Keratinocyte (primary cell): ENCODE data around the gene NUAK1. TPM values are rescaled to one million over a fixed set of nuclear protein-coding genes. Genes with fewer than 3 reads are reported as not detected.

Source experiments
- DNase-seq: peaks from one replicate; pipeline ENCODE4 v3.0.0-alpha.2; 2011; ENCODE audit warnings: low read depth, missing footprints, low spot score
- FAIRE-seq: peaks from 2 replicates; lab custom pipeline; 2011; peaks lifted over from hg19 to GRCh38; lab: Jason Lieb, UNC
- H2AFZ ChIP-seq: 2 replicates; pipeline ENCODE4 v1.6.0; 2012; ENCODE audit warnings: low read length, control low read depth, inconsistent platforms; ENCODE audit not compliant: control insufficient read depth
- H3K27ac ChIP-seq: 2 replicates; pipeline ENCODE4 v1.5.1; 2011; ENCODE audit warnings: low read length; ENCODE audit not compliant: control insufficient read depth, insufficient read depth
- H3K27me3 ChIP-seq: 3 replicates; pipeline ENCODE4 v1.6.0; 2011; ENCODE audit warnings: low read length; ENCODE audit not compliant: control insufficient read depth, insufficient read depth; ENCODE audit errors: extremely low read depth
- H3K36me3 ChIP-seq, 2 experiments: 2 replicates in 1 of 2; 3 replicates in 1 of 2; pipeline ENCODE4 v1.5.1; 2011; ENCODE audit warnings: low read length in 2 of 2, mild to moderate bottlenecking in 1 of 2; ENCODE audit not compliant: control insufficient read depth in 2 of 2, insufficient read depth in 2 of 2; ENCODE audit errors: extremely low read depth in 1 of 2
- H3K4me1 ChIP-seq: 3 replicates; pipeline ENCODE4 v1.5.1; 2011; ENCODE audit warnings: low read length; ENCODE audit not compliant: control insufficient read depth, insufficient read depth; ENCODE audit errors: extremely low read depth
- H3K4me2 ChIP-seq: 3 replicates; pipeline ENCODE4 v1.6.0; 2011; ENCODE audit warnings: low read depth, low read length; ENCODE audit not compliant: control insufficient read depth, insufficient read depth; ENCODE audit errors: extremely low read depth
- H3K4me3 ChIP-seq, 3 experiments: fragments of 200-600 bp in 1 of 3; sonication (generic) in 1 of 3; 2 replicates in 2 of 3; 3 replicates in 1 of 3; pipeline ENCODE4 v1.5.1; 2011 to 2016; ENCODE audit warnings: low read length in 3 of 3, mild to moderate bottlenecking in 3 of 3, control low read depth in 2 of 3, inconsistent platforms in 1 of 3, low read depth in 1 of 3, mixed read lengths in 1 of 3, mixed run types in 1 of 3, moderate library complexity in 1 of 3; ENCODE audit not compliant: control insufficient read depth in 2 of 3, insufficient read depth in 2 of 3; ENCODE audit errors: extremely low read depth in 1 of 3
- H3K79me2 ChIP-seq: 2 replicates; pipeline ENCODE4 v1.6.0; 2012; ENCODE audit warnings: low read length; ENCODE audit not compliant: control insufficient read depth, insufficient read depth
- H3K9ac ChIP-seq: 3 replicates; pipeline ENCODE4 v1.6.0; 2011; ENCODE audit warnings: low read length; ENCODE audit not compliant: control insufficient read depth, insufficient read depth; ENCODE audit errors: extremely low read depth
- H3K9me1 ChIP-seq: 3 replicates; pipeline ENCODE4 v1.6.0; 2011; ENCODE audit warnings: low read length; ENCODE audit not compliant: control insufficient read depth, insufficient read depth; ENCODE audit errors: extremely low read depth
- H3K9me3 ChIP-seq: 2 replicates; pipeline ENCODE4 v1.5.1; 2012; ENCODE audit warnings: low read depth, low read length; ENCODE audit not compliant: control insufficient read depth
- H4K20me1 ChIP-seq: 3 replicates; pipeline ENCODE4 v1.6.0; 2011; ENCODE audit warnings: low read length; ENCODE audit not compliant: control insufficient read depth, insufficient read depth; ENCODE audit errors: extremely low read depth
- EZH2 ChIP-seq: IDR thresholded peaks from one replicate; pipeline ENCODE4 v1.6.1; 2012; ENCODE audit warnings: inconsistent platforms, mild to moderate bottlenecking, low read length, moderate library complexity
- dilution Hi-C: fragments of 300-500 bp; cut with MboI; formaldehyde crosslinking; loops from one replicate; pipeline ENCODE4 v1.7.0; 2020; ENCODE audit warnings: low sequenced_read_pairs; ENCODE audit not compliant: extremely low pct_ligation_motif_present
- polyA plus RNA-seq, 5 experiments: library from polyadenylated mRNA; depleted of rRNA in 3 of 5; stranded (reverse) in 3 of 5; stranded (forward) in 1 of 5; unstranded in 1 of 5; fragments of >200 nt; gene quantifications; 1 replicate in 1 of 5; 2 replicates in 3 of 5; 3 replicates in 1 of 5; pipeline versions ENCODE4 v1.2.1 to v1.2.3, GENCODE V29; 2011 to 2012; ENCODE audit warnings: missing spikeins in 2 of 5, low read depth in 1 of 5, low replicate concordance in 1 of 5
- TF ChIP-seq, protein P1 (sequence below), 3 experiments: IDR thresholded peaks in 1 of 3; conservative IDR thresholded peaks in 1 of 3; optimal IDR thresholded peaks in 1 of 3; 2 replicates in 2 of 3; 3 replicates in 1 of 3; pipeline versions ENCODE3 to v1.5.1; 2011; ENCODE audit warnings: low read length in 3 of 3, mild to moderate bottlenecking in 3 of 3, moderate library complexity in 2 of 3, control low read depth in 1 of 3, inconsistent platforms in 1 of 3; ENCODE audit not compliant: insufficient read depth in 2 of 3; ENCODE audit errors: extremely low read depth in 1 of 3

NUAK1 gene
- polyA plus RNA-seq, 1 donor (not counting 4 experiments of a cell fraction or from before 2014, with no cell fraction given) = 12.3 TPM

DNA sequence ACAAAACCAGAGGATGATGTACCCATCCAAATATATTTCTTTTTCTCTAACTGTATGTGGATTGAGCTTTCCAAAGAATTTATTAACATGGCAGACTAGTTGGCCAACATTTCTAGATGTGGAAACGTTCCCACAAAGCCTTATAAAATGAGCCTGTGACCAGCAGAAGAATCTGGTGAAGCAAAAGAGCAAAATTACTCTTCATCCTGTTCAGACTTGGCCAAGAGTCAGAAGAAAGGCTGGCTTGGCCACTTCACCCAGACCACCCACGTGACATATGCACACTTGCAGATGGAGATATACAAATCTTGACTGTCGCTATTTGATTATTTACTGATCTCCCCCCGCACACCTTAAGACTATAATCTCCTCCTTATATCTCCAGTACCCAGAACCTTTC, 96.7 kb downstream of the NUAK1 start:
- FAIRE-seq (no peak), DNase-seq (no peak)
- TF ChIP-seq, protein P1, sequence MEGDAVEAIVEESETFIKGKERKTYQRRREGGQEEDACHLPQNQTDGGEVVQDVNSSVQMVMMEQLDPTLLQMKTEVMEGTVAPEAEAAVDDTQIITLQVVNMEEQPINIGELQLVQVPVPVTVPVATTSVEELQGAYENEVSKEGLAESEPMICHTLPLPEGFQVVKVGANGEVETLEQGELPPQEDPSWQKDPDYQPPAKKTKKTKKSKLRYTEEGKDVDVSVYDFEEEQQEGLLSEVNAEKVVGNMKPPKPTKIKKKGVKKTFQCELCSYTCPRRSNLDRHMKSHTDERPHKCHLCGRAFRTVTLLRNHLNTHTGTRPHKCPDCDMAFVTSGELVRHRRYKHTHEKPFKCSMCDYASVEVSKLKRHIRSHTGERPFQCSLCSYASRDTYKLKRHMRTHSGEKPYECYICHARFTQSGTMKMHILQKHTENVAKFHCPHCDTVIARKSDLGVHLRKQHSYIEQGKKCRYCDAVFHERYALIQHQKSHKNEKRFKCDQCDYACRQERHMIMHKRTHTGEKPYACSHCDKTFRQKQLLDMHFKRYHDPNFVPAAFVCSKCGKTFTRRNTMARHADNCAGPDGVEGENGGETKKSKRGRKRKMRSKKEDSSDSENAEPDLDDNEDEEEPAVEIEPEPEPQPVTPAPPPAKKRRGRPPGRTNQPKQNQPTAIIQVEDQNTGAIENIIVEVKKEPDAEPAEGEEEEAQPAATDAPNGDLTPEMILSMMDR (optimal IDR thresholded peaks at IDR 0.05 in 1 of 3, IDR thresholded peaks at IDR 0.05 in 1 of 3, conservative IDR thresholded peaks at IDR 0.05 in 1 of 3; ENCODE audit: extremely low read depth in 1 of 3, insufficient read depth in 2 of 3, low read length in 3 of 3) = no peak
- TF ChIP-seq EZH2 = no peak
- no peaks in the 10 kb centered on the region for H4K20me1 ChIP-seq
- dilution Hi-C loops = no loop called here
- no peak overlapping the region for H3K9ac ChIP-seq
- H2AFZ ChIP-seq = no peak overlapping the region
- no peaks in the 10 kb centered on the region for H3K27me3 ChIP-seq
- H3K9me1 ChIP-seq = no peaks in the 10 kb centered on the region
- H3K9me3 ChIP-seq = no peaks in the 10 kb centered on the region
- no peak overlapping the region for H3K4me3 ChIP-seq
- H3K4me1 ChIP-seq = no peaks in the 10 kb centered on the region
- H3K36me3 ChIP-seq = no peaks in the 10 kb centered on the region
- H3K27ac ChIP-seq = no peak overlapping the region
- H3K4me2 ChIP-seq = no peak overlapping the region
- H3K79me2 ChIP-seq = no peaks in the 10 kb centered on the region

DNA sequence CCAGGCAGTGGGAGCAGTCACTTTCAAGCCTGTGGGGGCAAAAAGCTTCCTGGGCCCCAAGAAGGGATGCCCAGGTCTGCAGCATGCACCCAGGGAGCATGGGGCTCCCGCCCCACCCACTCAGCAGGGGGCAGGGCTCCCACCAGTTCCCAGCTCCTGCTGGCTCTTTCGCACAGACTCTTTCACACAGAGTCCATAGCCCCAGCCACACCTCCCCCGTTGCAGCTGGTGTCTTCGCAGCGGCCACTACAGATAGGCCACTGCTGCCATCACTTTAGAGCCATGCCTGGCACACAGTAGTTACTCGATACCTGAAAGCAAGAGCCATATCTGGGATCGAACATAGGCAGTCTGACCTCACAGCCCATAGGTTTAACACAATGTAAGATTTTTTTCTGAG, 98.2 kb downstream of the NUAK1 start:
- Histone ChIP-seq H3K9me3 (no peaks in the 10 kb centered on the region), H3K27ac (no peak overlapping the region), H3K4me3 (no peak overlapping the region), H2AFZ (no peak overlapping the region), H3K9me1 (no peaks in the 10 kb centered on the region), H3K27me3 (no peaks in the 10 kb centered on the region), H4K20me1 (no peaks in the 10 kb centered on the region), H3K36me3 (no peaks in the 10 kb centered on the region), H3K4me1 (no peaks in the 10 kb centered on the region), H3K9ac (no peak overlapping the region), H3K79me2 (no peaks in the 10 kb centered on the region), H3K4me2 (no peak overlapping the region)
- DNase-seq (no peak), FAIRE-seq (no peak)
- TF ChIP-seq EZH2 = no peak
- TF ChIP-seq, protein P1 (optimal IDR thresholded peaks at IDR 0.05 in 1 of 3, IDR thresholded peaks at IDR 0.05 in 1 of 3, conservative IDR thresholded peaks at IDR 0.05 in 1 of 3; ENCODE audit: extremely low read depth in 1 of 3, insufficient read depth in 2 of 3, low read length in 3 of 3) = no peak
- dilution Hi-C loops = no loop called here
